Kidney (tissue), 14 donors: ENCODE measurements around the gene PRSS23. TPM values are rescaled to one million over a fixed set of nuclear protein-coding genes. Genes with fewer than 3 reads are reported as not detected.

ENCODE experiments used
- DNase-seq, 5 donors: peaks; one replicate each; pipeline ENCODE4 v3.0.0-alpha.2; 2013 to 2020
- FAIRE-seq: peaks from 2 replicates; lab custom pipeline; 2012; peaks lifted over from hg19 to GRCh38; lab: Jason Lieb, UNC
- H3K27ac ChIP-seq, 2 donors: one replicate each; pipeline ENCODE4 v1.7.0; 2013; ENCODE audit warnings: low read depth in 2 of 2, low read length in 2 of 2, inconsistent platforms in 1 of 2
- H3K27me3 ChIP-seq: one replicate; pipeline ENCODE4 v1.7.1; 2013; ENCODE audit warnings: low read length, inconsistent platforms; ENCODE audit not compliant: control insufficient read depth, insufficient read depth
- H3K36me3 ChIP-seq, 3 donors: one replicate each; pipeline versions ENCODE4 v1.7.0 to v1.7.1; 2013; ENCODE audit warnings: low read length in 3 of 3, control low read depth in 1 of 3, inconsistent platforms in 1 of 3; ENCODE audit not compliant: insufficient read depth in 3 of 3, control insufficient read depth in 2 of 3
- H3K4me1 ChIP-seq, 3 donors: one replicate each; pipeline versions ENCODE4 v1.7.0 to v1.7.1; 2013; ENCODE audit warnings: low read length in 3 of 3, inconsistent platforms in 1 of 3, low read depth in 1 of 3; ENCODE audit not compliant: control insufficient read depth in 2 of 3, insufficient read depth in 2 of 3
- H3K4me3 ChIP-seq, 3 donors: one replicate each; pipeline versions ENCODE4 v1.7.0 to v1.8.1; 2013; ENCODE audit warnings: low read length in 3 of 3, control low read depth in 1 of 3, inconsistent platforms in 1 of 3
- H3K9ac ChIP-seq, 3 donors: one replicate each; pipeline versions ENCODE4 v1.7.0 to v1.7.1; 2013; ENCODE audit warnings: low read length in 3 of 3, control low read depth in 1 of 3, inconsistent platforms in 1 of 3
- H3K9me3 ChIP-seq, 3 donors: one replicate each; pipeline versions ENCODE4 v1.7.0 to v1.7.1; 2013; ENCODE audit warnings: low read length in 3 of 3, control low read depth in 1 of 3, inconsistent platforms in 1 of 3; ENCODE audit not compliant: control insufficient read depth in 2 of 3, insufficient read depth in 1 of 3
- CTCF ChIP-seq: IDR thresholded peaks from 3 replicates; pipeline ENCODE4 v1.5.1; 2012; ENCODE audit warnings: mild to moderate bottlenecking, moderate library complexity, borderline replicate concordance; ENCODE audit not compliant: insufficient read depth; ENCODE audit errors: extremely low read depth
- intact Hi-C: fragments of 100-400 bp; cut with DNase I; formaldehyde crosslinking; loops from one replicate; pipeline ENCODE4 v1.11.1; 2022
- polyA plus RNA-seq: library from polyadenylated mRNA; stranded (reverse); fragments of 350-450 nt; fragmentation: Illumina TruSeq; extraction: RNeasy Lipid Tissue Mini Kit (QIAGEN cat#74804); gene quantifications from one replicate; pipeline ENCODE4 v1.2.3, GENCODE V29; 2014; ENCODE audit warnings: low read depth, low replicate concordance; ENCODE audit not compliant: insufficient read depth
- total RNA-seq: library from RNA; stranded (reverse); fragmentation: NEBNext Ultra II Directional; extraction: Animal tissue kit (Norgen Biotek cat#: 25700); gene quantifications from one replicate; pipeline ENCODE4 v1.2.1, GENCODE V29; 2021
- donor health status: control.
- donor health status: control.
- donor health status: control.
- donor health status: control.
- donor health status: control.
- donor health status: DM: yes; HTN: yes; CAD: no.
- donor health status: Normal renal cell carcinoma (clear cell type).

The PRSS23 gene
- total and polyA plus RNA-seq, 2 donors from 2014 or later = 53.4 to 54.6 TPM

DNA sequence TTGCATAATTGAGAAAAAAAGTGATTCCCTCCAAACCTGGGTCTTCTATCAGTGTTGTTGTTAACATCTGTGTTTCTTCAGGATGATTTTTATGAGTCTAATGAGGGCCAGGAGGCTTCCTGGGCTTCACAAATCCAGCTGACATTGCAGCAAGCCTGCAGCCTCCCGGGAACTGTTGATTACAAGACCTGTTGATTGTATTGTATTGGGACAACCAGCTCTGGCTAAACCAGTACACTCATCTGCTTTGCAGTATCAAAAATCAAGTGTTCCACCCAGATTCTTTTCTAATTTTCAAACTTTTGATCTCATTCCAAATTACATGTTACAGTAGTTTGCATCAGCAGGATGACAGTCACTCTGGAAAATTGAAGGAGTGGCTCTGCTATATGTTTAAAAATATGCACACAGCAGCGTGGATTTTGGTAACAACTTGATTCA lies 16.1 kb upstream of the PRSS23 start:
- H3K36me3 ChIP-seq = no peaks in the 10 kb centered on the region
- intact Hi-C loops = no loop called here
- H3K9ac ChIP-seq = no peak overlapping the region
- H3K4me1 ChIP-seq = no peaks in the 10 kb centered on the region
- H3K9me3 ChIP-seq = no peaks in the 10 kb centered on the region
- TF ChIP-seq CTCF = no peak
- no peak for DNase-seq
- no peak overlapping the region for H3K4me3 ChIP-seq
- no peak overlapping the region for H3K27ac ChIP-seq
- H3K27me3 ChIP-seq = no peaks in the 10 kb centered on the region
- FAIRE-seq = no peak

GRCh38 chr11:86785576-86785975 lies 14.8 kb upstream of the PRSS23 start:
- Histone ChIP-seq H3K9ac (no peak overlapping the region), H3K9me3 (no peaks in the 10 kb centered on the region), H3K4me1 (no peaks in the 10 kb centered on the region), H3K36me3 (no peaks in the 10 kb centered on the region), H3K4me3 (no peak overlapping the region), H3K27me3 (no peaks in the 10 kb centered on the region), H3K27ac (no peak overlapping the region)
- no peak for FAIRE-seq
- no peak for TF ChIP-seq CTCF
- no peak for DNase-seq
- intact Hi-C loops = no loop called here

GRCh38 chr11:86787018-86787536 lies 13.3 kb upstream of the PRSS23 start:
- no peak overlapping the region for H3K9ac ChIP-seq
- H3K9me3 ChIP-seq = no peaks in the 10 kb centered on the region
- DNase-seq (no peak), FAIRE-seq (no peak)
- H3K36me3 ChIP-seq = no peaks in the 10 kb centered on the region
- H3K4me1 ChIP-seq = peaks cover 0 to 4% (median 0%) of the 10 kb centered on the region in 3 donors
- intact Hi-C loops = no loop called here
- TF ChIP-seq CTCF = no peak
- no peak overlapping the region for H3K4me3 ChIP-seq
- no peaks in the 10 kb centered on the region for H3K27me3 ChIP-seq
- H3K27ac ChIP-seq = no peak overlapping the region

GRCh38 chr11:86787656-86788055 lies 12.7 kb upstream of the PRSS23 start:
- no peak for TF ChIP-seq CTCF
- no peak for FAIRE-seq

More at GRCh38 chr11:86787656-86788055, 12.7 kb upstream of the PRSS23 start:
- H3K27ac ChIP-seq = no peak overlapping the region
- intact Hi-C loops = no loop called here
- H3K4me1 ChIP-seq = peaks cover 0 to 4% (median 0%) of the 10 kb centered on the region in 3 donors
- no peak overlapping the region for H3K9ac ChIP-seq
- H3K4me3 ChIP-seq = no peak overlapping the region
- H3K36me3 ChIP-seq = no peaks in the 10 kb centered on the region
- H3K27me3 ChIP-seq = no peaks in the 10 kb centered on the region
- no peaks in the 10 kb centered on the region for H3K9me3 ChIP-seq
- no peak for DNase-seq
